Subcutaneous abdominal adipose tissue (tissue), 5 donors: ENCODE data around the gene UMODL1.

Source experiments
- H3K27ac ChIP-seq: one replicate; pipeline ENCODE4 v1.7.0; 2013; ENCODE audit warnings: low read depth, mild to moderate bottlenecking, inconsistent platforms, low read length, moderate library complexity
- H3K27me3 ChIP-seq, 5 donors: one replicate each; pipeline ENCODE4 v1.7.0; 2013; ENCODE audit warnings: low read length in 5 of 5, inconsistent platforms in 1 of 5; ENCODE audit not compliant: control insufficient read depth in 5 of 5, insufficient read depth in 4 of 5
- H3K36me3 ChIP-seq, 5 donors: one replicate each; pipeline ENCODE4 v1.7.0; 2013; ENCODE audit warnings: low read length in 5 of 5; ENCODE audit not compliant: control insufficient read depth in 5 of 5, insufficient read depth in 5 of 5
- H3K4me1 ChIP-seq, 5 donors: one replicate each; pipeline ENCODE4 v1.7.0; 2013; ENCODE audit warnings: low read length in 5 of 5, mild to moderate bottlenecking in 3 of 5, moderate library complexity in 1 of 5; ENCODE audit not compliant: control insufficient read depth in 5 of 5, insufficient read depth in 5 of 5
- H3K4me3 ChIP-seq, 5 donors: one replicate each; pipeline ENCODE4 v1.7.0; 2013; ENCODE audit warnings: low read length in 5 of 5, low read depth in 1 of 5
- H3K9ac ChIP-seq, 5 donors: one replicate each; pipeline ENCODE4 v1.7.0; 2013; ENCODE audit warnings: low read length in 5 of 5, mild to moderate bottlenecking in 4 of 5, moderate library complexity in 3 of 5
- H3K9me3 ChIP-seq, 5 donors: one replicate each; pipeline ENCODE4 v1.7.0; 2013; ENCODE audit warnings: low read length in 5 of 5; ENCODE audit not compliant: control insufficient read depth in 5 of 5
- donor health status: healthy.
- donor health status: healthy.
- donor health status: healthy.
- donor health status: healthy.
- donor health status: healthy.

UMODL1 gene, protein sequence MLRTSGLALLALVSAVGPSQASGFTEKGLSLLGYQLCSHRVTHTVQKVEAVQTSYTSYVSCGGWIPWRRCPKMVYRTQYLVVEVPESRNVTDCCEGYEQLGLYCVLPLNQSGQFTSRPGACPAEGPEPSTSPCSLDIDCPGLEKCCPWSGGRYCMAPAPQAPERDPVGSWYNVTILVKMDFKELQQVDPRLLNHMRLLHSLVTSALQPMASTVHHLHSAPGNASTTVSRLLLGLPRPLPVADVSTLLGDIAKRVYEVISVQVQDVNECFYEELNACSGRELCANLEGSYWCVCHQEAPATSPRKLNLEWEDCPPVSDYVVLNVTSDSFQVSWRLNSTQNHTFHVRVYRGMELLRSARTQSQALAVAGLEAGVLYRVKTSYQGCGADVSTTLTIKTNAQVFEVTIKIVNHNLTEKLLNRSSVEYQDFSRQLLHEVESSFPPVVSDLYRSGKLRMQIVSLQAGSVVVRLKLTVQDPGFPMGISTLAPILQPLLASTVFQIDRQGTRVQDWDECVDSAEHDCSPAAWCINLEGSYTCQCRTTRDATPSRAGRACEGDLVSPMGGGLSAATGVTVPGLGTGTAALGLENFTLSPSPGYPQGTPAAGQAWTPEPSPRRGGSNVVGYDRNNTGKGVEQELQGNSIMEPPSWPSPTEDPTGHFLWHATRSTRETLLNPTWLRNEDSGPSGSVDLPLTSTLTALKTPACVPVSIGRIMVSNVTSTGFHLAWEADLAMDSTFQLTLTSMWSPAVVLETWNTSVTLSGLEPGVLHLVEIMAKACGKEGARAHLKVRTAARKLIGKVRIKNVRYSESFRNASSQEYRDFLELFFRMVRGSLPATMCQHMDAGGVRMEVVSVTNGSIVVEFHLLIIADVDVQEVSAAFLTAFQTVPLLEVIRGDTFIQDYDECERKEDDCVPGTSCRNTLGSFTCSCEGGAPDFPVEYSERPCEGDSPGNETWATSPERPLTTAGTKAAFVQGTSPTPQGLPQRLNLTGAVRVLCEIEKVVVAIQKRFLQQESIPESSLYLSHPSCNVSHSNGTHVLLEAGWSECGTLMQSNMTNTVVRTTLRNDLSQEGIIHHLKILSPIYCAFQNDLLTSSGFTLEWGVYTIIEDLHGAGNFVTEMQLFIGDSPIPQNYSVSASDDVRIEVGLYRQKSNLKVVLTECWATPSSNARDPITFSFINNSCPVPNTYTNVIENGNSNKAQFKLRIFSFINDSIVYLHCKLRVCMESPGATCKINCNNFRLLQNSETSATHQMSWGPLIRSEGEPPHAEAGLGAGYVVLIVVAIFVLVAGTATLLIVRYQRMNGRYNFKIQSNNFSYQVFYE

DNA sequence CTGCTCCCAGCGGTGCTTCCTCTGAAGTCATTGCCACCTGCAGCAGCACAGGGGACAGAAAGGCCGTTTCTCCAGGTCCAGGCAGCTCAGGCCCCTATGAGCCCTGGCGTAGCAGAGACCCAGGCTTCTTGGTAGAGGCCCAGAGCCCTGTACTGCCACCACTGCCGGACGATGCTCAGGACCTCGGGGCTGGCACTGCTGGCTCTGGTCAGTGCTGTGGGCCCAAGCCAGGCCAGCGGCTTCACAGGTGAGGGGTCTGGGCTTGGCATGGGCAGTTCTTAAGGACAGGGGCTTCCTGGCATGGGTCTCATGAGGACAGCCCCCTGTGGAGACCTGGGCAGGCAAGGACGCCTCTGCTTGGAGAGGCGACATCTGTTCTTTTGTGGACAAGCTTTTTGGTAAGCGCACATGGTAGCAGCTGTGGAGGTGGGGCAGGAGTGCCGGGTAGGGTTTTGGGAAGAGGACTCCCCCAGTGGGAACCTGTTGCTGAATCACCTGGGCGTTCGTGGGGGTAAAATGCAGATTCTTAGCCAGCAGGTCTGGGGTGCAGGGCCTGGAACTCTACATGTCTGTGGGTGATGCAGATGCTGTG lies at the start of gene UMODL1:
Gene UMODL1 (plus strand): TSS at position 172 of the 592 bp plus-strand sequence. CDS start 0 bp downstream, at position 172.
- H3K4me3 ChIP-seq, result no peak within 1 kb of the TSS

DNA sequence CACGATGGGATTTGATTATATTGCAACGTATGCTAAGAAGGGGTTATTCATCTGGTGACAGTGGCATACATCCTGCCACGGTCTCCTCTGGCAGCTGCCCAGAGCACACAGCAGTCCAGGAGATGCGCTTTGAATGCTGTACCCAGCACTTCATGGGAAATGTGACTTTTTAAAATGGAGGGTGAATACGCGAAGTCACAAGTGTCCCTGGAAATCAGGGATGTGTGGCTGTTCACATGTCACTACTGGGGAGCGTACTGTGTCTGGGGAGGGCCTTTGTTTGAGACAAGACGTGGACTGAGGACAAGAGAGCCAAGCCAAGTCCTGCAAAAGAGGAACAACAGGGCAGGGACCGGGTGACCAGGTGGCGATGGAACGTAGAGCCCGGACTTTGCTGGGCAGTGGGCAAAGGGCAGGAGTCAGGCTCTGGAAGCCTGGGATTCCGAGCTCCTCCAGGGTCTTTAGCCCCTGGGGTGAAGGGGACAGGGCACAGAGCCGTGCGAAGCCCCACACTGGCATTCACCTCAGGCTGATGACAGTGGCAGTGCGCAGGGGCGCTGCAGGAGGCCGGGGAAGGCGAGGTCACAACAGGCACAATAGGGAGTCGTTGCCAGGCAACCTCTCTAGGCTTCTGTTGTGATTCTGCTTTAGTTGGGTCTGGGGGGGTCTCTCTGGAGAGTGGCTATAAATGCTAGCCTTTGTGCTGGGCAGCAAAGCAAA lies 49.6 kb upstream of the UMODL1 start:
- H3K27me3 ChIP-seq, result peaks cover 0 to 23% (median 3%) of the 10 kb centered on the region in 5 donors
- no peaks in the 10 kb centered on the region for H3K36me3 ChIP-seq
- H3K4me3 ChIP-seq, result no peak overlapping the region
- no peaks in the 10 kb centered on the region for H3K4me1 ChIP-seq
- H3K27ac ChIP-seq, result no peak overlapping the region
- no peaks in the 10 kb centered on the region for H3K9me3 ChIP-seq
- H3K9ac ChIP-seq, result no peak overlapping the region

More for the DNA sequence above, at the start of gene UMODL1:
- H3K27me3 ChIP-seq, result peaks cover 0 to 12% (median 4%) of the 10 kb centered on the region in 5 donors
- H3K9ac ChIP-seq, result no peak within 1 kb of the TSS
- no peaks in the 10 kb centered on the region for H3K9me3 ChIP-seq
- no peak within 1 kb of the TSS for H3K27ac ChIP-seq
- no peaks in the 10 kb centered on the region for H3K36me3 ChIP-seq
- no peaks in the 10 kb centered on the region for H3K4me1 ChIP-seq

DNA sequence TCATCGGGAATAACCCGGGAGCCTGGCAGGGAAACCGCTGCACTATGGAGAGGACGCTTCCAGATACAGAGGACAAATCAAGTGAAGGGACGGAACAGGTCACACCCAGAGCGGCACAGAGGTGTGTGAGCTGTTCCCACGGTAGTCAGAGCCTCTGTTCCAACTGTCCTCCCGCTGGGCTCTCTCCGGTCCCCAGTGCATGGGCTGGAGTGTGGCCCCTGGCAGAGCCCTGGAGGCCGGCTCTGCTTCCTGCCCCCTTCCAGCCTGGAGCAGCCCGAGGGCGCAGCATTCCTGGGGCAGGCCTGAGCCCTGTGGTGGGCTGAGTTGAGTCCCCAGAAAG lies 49.1 kb upstream of the UMODL1 start:
- Histone ChIP-seq H3K4me1 (no peaks in the 10 kb centered on the region), H3K9me3 (no peaks in the 10 kb centered on the region), H3K4me3 (no peak overlapping the region), H3K36me3 (no peaks in the 10 kb centered on the region), H3K9ac (no peak overlapping the region), H3K27me3 (peaks cover 0 to 23% (median 3%) of the 10 kb centered on the region in 5 donors), H3K27ac (no peak overlapping the region)

DNA sequence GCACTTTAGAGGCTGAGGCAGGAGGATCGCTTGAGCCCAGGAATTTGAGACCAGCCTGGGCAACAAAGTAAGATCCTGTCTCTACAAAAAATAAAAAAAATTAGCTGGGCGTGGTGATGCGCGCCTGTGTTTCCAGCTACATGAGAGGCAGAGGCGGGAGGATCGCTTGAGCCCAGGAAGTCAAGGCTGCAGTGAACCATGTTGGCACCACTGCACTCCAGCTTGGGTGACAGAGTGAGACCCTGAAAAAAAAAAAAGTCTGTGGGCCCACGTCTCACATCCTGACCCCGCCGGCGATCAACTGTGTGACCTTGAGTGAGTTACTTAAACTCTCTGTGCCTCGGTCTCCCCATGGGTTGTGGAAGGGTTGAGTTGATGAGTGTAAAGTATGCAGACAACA lies 48.2 kb upstream of the UMODL1 start:
- no peak overlapping the region for H3K9ac ChIP-seq
- H3K4me3 ChIP-seq, result no peak overlapping the region
- H3K4me1 ChIP-seq, result no peaks in the 10 kb centered on the region
- H3K27ac ChIP-seq, result no peak overlapping the region
- H3K9me3 ChIP-seq, result no peaks in the 10 kb centered on the region
- peaks cover 0 to 23% (median 3%) of the 10 kb centered on the region in 5 donors for H3K27me3 ChIP-seq
- H3K36me3 ChIP-seq, result no peaks in the 10 kb centered on the region

DNA sequence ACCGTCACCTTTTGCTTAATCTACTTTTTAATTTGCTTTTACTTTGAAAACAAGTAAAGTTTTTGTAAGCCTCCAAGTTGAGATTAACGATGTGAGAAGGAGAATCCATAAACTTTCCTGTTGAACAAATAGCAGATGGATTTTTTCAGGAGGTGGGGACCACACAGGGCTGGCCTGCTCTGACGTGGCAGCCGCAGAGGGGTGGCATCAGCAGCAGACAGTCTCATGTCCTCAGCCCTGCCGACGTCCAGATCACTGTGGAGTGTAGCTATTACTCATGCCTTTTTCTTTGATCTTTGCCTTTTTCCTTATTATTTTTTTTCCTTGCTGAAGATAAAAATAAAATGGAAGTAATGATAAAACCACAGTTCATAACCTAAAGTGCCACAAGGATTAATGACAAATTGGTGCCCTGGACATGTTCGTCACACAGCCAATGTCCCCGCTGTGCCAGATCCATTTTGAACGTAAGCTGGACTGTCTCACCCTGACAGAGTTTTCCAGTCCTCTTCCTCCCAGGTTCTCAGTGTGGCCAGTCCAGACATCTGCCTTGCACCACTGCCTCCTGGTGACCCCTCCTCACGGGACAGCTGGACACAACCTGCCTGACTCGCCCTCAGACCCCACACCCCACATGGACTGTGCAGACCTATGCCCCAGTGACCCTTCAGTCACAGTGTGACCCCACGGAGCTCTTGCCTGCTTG lies 45.6 kb upstream of the UMODL1 start:
- H3K9me3 ChIP-seq, result no peaks in the 10 kb centered on the region
- no peak overlapping the region for H3K27ac ChIP-seq

DNA sequence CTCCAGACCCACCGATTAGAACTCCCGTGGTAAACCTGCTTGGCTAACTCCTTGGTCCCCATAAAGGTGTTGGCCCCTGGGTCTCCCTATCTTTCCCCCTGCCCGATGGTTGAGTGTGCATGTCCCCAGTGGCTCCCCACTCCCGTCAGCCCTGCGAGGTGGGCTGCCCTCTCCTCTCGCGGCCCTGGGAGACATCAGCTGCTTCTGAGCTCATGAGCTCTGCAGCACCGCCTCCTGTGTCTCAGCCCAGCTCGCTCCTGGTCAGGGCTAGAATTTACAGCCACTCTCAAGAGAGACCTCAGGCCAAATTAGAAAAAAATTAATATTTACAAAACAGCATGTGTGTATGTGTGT lies 45.1 kb upstream of the UMODL1 start:
- Histone ChIP-seq H3K36me3 (no peaks in the 10 kb centered on the region), H3K4me3 (no peak overlapping the region), H3K27ac (no peak overlapping the region), H3K9me3 (no peaks in the 10 kb centered on the region), H3K9ac (no peak overlapping the region), H3K27me3 (peaks cover 0 to 16% (median 3%) of the 10 kb centered on the region in 5 donors), H3K4me1 (no peaks in the 10 kb centered on the region)

More for the DNA sequence above, 45.6 kb upstream of the UMODL1 start:
- Histone ChIP-seq H3K36me3 (no peaks in the 10 kb centered on the region), H3K4me3 (no peak overlapping the region), H3K9ac (no peak overlapping the region), H3K4me1 (no peaks in the 10 kb centered on the region), H3K27me3 (peaks cover 0 to 20% (median 3%) of the 10 kb centered on the region in 5 donors)

DNA sequence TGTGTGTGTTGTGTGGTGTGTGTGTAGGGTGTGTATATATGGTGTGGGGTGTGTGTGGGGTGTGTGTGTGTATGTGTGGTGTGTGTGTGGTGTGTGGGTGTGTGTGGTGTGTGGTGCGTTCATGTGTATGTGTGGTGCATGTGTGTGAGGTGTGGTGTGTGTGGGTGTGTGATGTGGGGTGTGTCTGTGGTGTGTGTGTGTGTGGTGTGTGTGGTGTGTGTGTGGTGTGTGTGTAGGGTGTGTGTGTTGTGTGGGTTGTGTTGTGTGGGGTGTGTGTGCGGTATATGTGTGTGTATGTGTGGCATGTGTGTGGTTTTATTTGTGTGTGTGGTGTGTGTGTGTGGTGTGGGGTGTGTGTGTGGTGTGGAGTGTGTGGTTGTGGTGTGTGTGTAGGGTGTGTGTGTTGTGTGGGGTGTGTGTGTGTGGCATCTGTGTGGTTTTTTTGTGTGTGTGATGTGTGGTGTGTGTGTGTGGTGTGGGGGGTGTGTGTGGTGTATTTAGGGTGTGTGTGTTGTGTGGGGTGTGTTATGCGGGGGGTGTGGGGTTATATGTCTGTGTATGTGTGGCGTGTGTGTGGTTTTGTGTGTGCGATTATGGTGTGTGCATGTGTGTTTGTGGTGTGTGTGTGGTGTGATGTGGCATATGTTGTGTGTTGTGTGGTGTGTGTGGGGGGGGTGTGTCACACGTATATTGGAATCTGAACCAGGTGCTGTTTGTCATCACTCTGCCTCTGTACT lies 43.9 kb upstream of the UMODL1 start:
- Histone ChIP-seq H3K9ac (no peak overlapping the region), H3K9me3 (no peaks in the 10 kb centered on the region), H3K36me3 (no peaks in the 10 kb centered on the region), H3K4me1 (no peaks in the 10 kb centered on the region), H3K4me3 (no peak overlapping the region), H3K27me3 (peaks cover 0 to 6% (median 0%) of the 10 kb centered on the region in 5 donors), H3K27ac (no peak overlapping the region)

DNA sequence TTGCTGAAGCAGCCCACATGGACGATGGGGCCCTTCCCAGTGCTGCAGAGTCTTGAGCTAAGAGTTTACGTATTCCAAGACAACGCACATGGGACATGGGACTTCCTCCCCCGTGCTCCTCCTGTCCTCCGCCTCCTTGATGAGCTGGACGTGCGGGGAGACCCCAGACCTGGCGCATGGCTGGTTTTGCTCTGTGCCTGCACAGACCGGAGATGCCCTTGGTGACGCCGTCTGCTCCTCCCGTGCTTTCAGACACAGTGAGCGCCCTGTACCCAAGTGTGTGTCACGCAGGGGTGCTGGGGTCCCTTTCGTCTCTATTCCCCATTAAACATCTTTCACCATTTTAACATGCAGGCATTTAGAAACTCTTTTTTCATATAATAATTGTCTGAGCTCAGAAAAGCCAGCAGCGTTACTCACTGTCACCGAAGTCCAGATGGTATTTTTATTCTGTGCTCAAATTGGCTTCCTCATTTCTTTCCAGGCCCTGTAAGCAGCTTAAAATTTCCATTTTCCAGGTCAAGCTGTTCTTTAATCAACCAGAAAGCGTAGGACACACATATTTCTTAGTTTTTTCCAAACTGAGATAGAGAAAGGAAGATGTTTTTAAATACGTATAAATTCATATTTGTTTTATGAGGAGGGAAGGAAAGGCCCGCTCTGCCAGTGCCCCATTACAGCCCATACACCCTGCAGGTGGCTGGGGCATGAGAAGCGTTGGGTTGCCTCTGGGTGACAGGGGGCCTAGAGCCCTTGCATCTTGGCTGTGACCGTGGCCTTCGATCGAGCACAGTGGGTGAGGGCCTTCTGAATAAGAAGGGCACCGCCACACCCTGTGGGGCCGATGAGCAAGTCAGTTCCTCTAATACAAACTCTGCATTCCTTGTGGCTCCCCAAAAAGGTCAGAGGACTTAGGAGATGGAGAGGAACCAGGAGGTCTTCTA lies 43.0 kb upstream of the UMODL1 start:
- H3K9me3 ChIP-seq, result no peaks in the 10 kb centered on the region
- H3K4me1 ChIP-seq, result no peaks in the 10 kb centered on the region
- no peaks in the 10 kb centered on the region for H3K36me3 ChIP-seq
- no peak overlapping the region for H3K27ac ChIP-seq
- H3K9ac ChIP-seq, result no peak overlapping the region
- H3K4me3 ChIP-seq, result no peak overlapping the region
- H3K27me3 ChIP-seq, result peaks cover 0 to 6% (median 2%) of the 10 kb centered on the region in 5 donors
